Measurements from ENCODE around the gene SRSF11.
"Not testable (repeated sequence)": the region's sequence is repeated elsewhere in the genome, so short reads cannot be mapped to it uniquely, and the experiment has no call there.

DNA sequence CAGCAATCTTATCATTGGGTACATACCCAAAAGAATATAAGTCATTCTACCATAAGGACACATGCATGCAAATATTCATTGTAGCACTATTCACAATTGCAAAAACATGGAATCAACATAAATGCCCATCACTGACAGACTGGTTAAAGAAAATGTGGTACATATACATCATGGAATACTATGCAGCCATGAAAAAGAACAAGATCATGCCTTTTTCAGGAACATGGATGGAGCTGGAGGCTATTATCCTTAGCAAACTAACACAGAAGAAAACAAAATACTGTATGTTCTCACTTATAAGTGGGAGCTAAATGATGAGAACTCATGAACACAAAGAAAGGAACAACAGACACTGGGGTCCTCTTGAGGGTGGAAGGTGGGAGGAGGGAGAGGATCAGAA is 28.7 kb upstream of the SRSF11 start:
- TF ChIP-seq, protein P1, sequence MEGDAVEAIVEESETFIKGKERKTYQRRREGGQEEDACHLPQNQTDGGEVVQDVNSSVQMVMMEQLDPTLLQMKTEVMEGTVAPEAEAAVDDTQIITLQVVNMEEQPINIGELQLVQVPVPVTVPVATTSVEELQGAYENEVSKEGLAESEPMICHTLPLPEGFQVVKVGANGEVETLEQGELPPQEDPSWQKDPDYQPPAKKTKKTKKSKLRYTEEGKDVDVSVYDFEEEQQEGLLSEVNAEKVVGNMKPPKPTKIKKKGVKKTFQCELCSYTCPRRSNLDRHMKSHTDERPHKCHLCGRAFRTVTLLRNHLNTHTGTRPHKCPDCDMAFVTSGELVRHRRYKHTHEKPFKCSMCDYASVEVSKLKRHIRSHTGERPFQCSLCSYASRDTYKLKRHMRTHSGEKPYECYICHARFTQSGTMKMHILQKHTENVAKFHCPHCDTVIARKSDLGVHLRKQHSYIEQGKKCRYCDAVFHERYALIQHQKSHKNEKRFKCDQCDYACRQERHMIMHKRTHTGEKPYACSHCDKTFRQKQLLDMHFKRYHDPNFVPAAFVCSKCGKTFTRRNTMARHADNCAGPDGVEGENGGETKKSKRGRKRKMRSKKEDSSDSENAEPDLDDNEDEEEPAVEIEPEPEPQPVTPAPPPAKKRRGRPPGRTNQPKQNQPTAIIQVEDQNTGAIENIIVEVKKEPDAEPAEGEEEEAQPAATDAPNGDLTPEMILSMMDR (IDR thresholded peaks at IDR 0.05; ENCODE audit: low read depth, low read length, missing input control) = not testable (repeated sequence)
- TF ChIP-seq, protein P2, sequence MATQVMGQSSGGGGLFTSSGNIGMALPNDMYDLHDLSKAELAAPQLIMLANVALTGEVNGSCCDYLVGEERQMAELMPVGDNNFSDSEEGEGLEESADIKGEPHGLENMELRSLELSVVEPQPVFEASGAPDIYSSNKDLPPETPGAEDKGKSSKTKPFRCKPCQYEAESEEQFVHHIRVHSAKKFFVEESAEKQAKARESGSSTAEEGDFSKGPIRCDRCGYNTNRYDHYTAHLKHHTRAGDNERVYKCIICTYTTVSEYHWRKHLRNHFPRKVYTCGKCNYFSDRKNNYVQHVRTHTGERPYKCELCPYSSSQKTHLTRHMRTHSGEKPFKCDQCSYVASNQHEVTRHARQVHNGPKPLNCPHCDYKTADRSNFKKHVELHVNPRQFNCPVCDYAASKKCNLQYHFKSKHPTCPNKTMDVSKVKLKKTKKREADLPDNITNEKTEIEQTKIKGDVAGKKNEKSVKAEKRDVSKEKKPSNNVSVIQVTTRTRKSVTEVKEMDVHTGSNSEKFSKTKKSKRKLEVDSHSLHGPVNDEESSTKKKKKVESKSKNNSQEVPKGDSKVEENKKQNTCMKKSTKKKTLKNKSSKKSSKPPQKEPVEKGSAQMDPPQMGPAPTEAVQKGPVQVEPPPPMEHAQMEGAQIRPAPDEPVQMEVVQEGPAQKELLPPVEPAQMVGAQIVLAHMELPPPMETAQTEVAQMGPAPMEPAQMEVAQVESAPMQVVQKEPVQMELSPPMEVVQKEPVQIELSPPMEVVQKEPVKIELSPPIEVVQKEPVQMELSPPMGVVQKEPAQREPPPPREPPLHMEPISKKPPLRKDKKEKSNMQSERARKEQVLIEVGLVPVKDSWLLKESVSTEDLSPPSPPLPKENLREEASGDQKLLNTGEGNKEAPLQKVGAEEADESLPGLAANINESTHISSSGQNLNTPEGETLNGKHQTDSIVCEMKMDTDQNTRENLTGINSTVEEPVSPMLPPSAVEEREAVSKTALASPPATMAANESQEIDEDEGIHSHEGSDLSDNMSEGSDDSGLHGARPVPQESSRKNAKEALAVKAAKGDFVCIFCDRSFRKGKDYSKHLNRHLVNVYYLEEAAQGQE (IDR thresholded peaks at IDR 0.05) = not testable (repeated sequence)
- not testable (repeated sequence) for TF ChIP-seq RAD21 (IDR thresholded peaks at IDR 0.05); TAF1 (conservative IDR thresholded peaks at IDR 0.05)
- TF ChIP-seq, protein P3, sequence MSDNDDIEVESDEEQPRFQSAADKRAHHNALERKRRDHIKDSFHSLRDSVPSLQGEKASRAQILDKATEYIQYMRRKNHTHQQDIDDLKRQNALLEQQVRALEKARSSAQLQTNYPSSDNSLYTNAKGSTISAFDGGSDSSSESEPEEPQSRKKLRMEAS (IDR thresholded peaks at IDR 0.05) = not testable (repeated sequence)
- TF ChIP-seq, protein P4, sequence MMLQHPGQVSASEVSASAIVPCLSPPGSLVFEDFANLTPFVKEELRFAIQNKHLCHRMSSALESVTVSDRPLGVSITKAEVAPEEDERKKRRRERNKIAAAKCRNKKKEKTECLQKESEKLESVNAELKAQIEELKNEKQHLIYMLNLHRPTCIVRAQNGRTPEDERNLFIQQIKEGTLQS (IDR thresholded peaks at IDR 0.05) = not testable (repeated sequence)
- TF ChIP-seq, protein P5, sequence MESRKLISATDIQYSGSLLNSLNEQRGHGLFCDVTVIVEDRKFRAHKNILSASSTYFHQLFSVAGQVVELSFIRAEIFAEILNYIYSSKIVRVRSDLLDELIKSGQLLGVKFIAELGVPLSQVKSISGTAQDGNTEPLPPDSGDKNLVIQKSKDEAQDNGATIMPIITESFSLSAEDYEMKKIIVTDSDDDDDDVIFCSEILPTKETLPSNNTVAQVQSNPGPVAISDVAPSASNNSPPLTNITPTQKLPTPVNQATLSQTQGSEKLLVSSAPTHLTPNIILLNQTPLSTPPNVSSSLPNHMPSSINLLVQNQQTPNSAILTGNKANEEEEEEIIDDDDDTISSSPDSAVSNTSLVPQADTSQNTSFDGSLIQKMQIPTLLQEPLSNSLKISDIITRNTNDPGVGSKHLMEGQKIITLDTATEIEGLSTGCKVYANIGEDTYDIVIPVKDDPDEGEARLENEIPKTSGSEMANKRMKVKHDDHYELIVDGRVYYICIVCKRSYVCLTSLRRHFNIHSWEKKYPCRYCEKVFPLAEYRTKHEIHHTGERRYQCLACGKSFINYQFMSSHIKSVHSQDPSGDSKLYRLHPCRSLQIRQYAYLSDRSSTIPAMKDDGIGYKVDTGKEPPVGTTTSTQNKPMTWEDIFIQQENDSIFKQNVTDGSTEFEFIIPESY (IDR thresholded peaks at IDR 0.05) = not testable (repeated sequence)

Data from liver (tissue), 3 donors.